Epithelial cell of prostate (primary cell): Measurements from ENCODE around the gene CYLD.
A peak's percentile ranks its signal among the peaks of the same experiment; 100 is the strongest.

ENCODE experiments used
- DNase-seq: peaks from one replicate; pipeline ENCODE4 v3.0.0-alpha.2; 2011; ENCODE audit warnings: low read depth, low spot score
- H3K27ac ChIP-seq: fragments of 450-650 bp; 2 replicates; pipeline ENCODE4 v1.5.1; 2017; ENCODE audit warnings: mild to moderate bottlenecking

The CYLD gene

DNA sequence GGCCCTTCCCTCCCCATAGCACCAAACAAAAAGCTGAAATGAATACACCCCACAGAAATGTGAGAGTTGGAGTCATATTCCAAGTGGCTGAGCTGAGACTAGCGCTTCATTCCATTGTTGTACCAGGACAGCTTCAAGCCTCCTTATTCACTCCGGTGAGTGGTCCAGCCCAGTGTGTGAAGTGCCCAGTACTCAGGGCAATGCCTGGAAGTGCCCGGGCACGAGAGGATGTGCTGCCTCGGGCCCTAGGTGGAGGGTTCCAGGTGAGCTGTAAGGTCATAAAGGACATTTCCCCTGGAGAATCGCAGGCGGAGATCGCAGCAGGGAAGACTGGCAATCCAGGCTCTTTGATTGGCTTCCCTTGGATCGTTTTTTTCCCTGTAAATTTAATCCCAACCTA, 5.4 kb upstream of the CYLD start:
- DNase-seq, result no peak
- H3K27ac ChIP-seq, result no peak overlapping the region

DNA sequence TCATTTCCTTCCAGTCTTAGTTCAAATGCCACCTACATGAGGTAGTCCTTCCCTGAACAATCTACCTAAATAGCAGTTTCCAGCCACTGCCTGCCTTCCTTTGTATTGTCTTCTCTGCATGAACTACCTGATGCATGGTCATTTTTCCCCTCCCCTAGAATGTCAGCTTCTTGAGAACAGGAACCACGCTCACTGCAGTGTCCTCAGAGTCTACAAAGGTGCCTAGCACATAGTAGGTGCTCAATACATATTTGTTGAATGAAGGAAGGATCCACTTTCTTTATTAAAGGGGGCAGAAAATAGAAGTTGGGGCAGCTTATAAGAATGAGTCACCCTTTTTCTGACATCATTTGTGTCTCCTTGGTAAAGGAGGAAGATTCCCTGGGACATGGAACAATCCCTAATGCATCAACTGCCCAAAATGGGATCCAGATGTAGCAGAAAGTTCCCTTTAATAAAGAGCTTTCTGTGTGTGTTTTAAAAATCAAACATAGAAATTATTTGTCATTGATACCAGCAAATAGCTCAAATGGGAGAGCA, 4.4 kb upstream of the CYLD start:
- DNase-seq, result no peak
- H3K27ac ChIP-seq, result no peak overlapping the region

DNA sequence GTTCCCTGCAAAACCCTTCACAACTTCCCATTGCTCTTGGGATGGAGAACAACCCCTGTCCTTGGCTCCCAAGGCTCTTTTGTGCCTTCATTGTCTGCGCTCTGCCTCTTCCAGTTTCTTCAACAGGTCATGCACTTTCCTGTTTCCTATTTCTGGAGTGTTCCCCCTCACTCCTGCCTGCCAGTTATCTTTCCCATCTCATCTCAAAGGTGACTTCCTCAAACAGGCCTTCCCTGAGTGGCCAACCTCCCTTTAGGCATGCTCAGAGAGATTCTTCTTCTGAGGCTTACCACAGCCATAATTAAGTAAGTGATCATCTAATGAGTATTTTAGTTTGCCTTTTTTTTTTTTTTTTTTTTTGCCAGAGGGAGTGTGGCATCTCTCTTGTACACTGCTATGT, 2.9 kb upstream of the CYLD start:
- H3K27ac ChIP-seq, result no peak overlapping the region
- no peak for DNase-seq

DNA sequence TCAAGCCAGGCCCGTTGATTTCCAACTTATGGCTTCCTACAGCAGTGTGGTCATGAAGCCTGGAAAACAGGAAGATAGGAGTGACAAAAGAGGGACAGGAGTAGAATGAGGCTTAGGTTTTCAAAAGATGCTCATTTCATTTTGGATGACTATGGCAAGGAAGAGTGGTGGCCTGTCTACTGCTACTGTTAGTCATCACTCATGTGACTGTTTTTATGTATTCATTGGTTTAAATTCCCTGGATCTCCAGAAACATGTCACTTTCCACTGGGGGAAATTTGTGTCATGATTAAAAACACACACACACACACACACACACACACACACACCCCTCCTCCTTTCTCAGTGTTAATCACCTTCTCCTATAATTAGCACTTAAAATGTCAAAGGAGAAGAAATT, 1.1 kb upstream of the CYLD start:
- no peak for DNase-seq
- H3K27ac ChIP-seq, result peak overlapping the region; percentile 38

DNA sequence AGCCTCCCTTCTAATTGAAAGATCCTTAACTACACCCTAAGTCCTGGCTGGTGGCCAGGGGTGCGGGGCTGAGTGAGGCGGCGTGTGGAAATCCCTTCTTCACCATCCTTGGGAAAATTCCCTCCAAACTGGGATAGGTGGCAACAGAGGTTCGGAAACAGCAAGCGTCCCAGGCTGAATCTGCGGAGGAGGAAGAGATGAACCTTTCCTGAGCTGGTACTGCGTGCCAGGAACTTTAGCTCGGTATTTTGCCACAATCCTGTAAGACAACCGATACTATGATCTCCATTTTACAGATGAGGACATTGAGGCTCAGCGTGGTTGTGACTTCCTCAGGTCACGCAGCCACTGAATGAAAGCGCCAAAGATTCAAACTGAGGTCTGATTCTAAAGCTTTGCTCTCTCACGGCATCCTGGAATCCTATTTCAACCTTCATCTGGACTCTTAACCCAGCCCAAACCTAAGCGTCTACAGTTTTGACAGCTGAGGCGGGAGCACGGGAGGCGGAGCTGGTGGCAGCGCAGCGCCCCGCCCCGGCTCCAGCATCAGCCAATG, 583 bp upstream of the CYLD start:
- no peak for DNase-seq
- H3K27ac ChIP-seq, result peak overlapping the region; percentile 38

DNA sequence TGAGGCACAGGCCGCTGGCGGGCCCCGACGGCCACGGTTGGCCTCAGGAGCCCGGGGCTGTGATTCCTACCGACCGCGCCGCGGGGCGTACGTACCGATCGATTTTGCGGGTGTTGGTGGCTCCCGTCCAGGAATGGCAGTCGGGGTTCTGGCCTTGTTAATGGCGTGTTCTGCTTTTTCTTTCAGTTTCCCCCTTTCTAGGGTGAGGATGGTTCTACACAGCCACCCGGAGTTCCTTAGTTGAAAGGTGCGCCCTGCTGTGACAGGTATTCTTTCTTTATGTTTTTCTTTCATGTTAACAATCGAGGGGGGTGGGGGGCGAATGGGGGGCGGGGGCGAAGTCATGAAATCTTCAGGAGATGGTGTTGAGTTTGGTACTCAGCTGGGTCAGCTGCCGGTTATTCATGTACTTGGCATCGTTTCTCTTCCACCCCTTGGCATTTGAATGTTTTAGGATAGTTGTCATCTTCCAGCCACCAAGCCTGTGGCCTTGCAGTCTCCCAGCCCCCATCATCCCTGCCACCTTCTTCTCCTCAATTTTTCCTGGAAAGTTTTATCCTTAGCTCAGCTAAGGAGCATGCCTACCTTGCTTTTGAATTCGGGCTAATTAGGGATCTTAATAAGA, 802 bp downstream of the CYLD start:
- no peak for DNase-seq
- peak overlapping the region; percentile 73 for H3K27ac ChIP-seq

DNA sequence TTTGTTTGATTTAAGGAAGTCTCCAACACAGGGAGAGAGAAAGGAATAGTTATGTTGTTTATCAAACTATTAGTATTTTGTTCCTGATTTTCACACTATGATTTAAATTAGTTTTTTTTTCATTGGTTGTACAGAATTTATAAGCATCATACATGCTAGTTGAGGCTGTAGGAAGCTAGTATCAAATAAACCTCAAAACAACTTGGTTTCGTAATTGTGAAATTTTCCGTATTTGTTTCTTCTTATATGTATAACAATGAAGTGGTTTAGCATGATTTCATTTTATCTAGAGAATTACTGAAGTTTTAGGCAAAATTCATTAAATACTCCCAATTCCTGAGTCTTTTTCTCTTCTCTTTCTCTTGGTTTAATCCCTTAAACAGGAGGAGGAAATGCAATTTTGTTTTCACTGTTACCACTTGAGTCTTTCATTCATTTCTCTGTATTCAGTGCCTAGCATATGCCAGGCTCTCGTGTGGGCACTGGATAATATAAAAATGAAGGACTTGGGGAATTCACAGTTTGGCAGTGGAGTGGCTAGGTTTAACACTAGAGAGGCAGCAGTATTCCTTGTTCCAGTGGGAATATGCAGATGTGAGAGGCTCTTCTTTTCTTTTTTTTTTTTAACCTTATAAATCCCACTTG, 1.8 kb downstream of the CYLD start:
- DNase-seq, result no peak
- H3K27ac ChIP-seq, result peak overlapping the region; percentile 73

DNA sequence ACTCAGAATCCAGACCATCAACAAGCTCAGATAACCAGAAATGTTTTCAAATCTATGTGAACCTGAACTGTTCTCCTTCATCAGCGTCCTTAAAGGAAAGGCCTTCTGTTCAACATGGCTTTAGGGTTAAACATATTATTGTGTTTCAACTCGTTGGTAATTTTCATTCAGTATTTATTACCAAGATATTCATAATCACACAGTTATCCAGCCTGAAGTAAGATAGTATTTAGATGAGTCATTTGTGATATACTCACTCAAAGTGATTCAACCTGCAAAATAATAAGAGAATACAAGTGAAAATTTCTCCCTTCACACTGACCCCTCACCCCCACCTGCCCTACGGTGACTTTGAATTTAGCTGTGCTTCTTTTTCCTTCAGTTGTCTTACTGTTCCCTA, 3.0 kb downstream of the CYLD start:
- DNase-seq, result no peak
- H3K27ac ChIP-seq, result peak overlapping the region; percentile 73

DNA sequence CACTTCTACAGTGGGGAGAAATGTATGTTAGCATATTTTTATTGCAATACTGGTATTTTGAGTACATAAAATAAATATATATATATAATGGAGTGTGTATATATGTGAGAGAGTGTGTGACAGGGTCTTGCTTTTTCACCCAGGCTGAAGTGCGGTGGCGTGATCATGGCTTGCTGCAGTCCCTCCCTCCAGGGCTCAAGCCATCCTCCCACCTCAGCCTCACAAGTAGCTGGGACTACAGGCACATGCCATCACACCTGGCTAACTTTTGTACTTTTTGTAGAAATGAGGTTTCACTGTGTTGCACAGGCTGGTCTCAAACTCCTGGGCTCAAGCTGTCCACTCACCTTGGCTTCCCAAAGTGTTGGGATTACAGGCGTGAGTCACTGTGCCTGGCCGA, 4.1 kb downstream of the CYLD start:
- DNase-seq, result no peak
- H3K27ac ChIP-seq, result no peak overlapping the region

DNA sequence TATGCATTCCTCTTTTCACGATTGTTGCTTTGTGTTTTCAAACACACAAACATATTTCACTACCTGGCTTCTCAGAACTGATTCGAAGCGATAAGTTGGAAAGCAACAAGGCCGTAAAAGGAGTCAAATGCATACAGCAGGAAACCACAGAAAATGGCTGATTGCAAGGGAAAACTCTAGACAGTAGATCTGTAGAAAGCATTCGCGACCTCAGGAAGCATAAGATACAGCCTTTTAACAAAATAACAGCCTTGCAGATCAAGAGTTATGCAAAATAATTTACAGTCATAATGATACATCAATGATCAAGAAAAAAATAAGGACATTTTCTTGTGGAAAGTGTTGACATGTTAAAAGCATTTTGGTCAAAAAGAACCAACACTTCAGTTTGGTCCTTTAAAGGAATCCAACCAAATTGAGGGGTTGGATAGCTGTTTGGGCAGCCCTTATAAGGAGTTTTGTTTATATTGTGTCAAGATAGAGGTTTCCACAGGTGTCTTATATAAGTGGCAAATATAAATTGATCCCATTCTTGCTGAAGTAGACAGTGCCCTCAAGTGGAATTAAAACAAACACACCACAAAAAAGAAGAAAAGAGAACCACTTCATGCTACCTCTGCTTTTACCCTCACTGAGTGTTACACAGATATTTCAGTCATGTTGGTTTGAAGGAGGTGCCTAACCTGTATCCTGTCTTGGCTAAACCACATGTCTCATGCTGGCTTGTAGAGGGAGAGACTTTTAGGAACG, 5.5 kb downstream of the CYLD start:
- no peak overlapping the region for H3K27ac ChIP-seq
- no peak for DNase-seq

DNA sequence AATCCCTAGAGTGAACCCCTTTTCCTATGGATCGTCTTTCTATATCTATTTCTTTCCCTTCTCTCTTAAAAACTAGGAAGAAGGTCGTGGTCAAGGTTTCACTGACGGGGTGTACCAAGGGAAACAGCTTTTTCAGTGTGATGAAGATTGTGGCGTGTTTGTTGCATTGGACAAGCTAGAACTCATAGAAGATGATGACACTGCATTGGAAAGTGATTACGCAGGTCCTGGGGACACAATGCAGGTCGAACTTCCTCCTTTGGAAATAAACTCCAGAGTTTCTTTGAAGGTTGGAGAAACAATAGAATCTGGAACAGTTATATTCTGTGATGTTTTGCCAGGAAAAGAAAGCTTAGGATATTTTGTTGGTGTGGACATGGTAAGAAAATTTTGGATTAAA, 9.6 kb downstream of the CYLD start:
- no peak for DNase-seq
- peak overlapping the region; percentile 51 for H3K27ac ChIP-seq

DNA sequence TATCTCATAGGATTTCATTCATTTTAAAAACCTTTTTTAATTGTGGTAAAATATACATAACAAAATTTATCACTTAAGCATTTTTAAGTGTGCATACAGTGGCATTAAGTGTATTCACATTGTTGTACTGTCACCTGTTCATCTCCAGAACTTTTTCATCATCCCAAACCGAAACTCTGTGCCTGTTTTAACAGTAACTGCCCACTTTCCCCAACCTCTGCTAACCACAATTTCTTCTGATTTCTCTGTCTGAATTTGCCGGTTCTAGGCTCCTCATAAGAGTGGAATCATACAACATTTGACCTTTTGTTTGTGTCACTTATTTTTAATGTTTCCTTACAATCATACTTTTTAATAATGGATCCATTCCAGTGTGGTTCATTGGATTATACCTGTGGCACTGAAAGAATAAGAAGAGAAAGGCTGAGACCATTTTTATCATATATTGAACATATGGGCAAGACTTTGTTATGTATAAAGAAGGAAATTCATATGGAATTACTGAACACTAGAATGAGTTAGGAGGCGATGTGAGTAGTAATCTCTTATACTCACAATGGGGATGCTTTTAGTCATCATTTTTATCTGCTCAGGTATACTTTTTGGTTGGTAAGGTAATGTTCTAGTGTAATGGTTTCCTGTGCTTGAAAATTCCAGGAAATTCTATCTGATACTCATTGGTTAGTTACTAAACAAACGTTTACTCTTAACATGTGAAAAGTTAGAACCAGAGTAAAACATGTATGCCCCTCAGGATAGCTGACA, 10.8 kb downstream of the CYLD start:
- DNase-seq, result no peak
- H3K27ac ChIP-seq, result no peak overlapping the region

DNA sequence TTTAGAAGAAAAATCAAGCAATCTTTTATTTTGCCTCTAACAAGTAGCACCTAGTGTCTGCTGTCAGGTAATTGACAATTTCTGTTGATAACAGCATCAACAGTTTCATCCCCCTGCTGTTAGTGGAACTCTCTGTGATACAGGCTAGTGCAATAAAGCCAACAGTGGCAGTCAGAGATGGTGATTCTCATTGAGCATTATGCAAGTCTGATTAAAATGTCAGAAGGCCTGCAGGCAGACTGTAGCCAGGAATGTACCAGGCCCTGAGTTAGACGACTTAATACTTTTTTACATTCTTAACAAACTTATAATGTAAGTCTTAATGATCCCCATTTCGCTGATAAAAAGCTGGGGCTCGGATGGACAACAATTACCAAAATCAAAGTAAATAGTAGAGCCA, 14.6 kb downstream of the CYLD start:
- peak overlapping the region; percentile 22 for H3K27ac ChIP-seq
- no peak for DNase-seq

DNA sequence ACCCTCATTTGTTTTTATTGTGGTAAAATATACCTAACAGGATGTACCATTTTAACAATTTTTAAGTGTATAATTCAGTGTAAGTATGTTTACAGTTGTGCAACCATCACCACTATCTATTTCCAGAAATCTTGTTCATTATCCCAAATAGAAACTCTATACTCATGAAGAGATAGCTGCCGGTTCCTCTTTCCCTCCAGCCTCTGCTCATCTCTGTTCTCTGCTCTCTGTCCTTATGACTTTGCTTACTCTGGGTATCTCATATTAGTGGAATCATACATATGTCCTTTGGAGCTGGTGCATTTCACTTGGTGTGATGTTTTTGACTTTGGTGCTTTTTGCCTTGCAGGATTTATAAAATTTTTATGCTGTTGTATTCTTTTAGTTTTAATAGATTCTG, 19.4 kb downstream of the CYLD start:
- no peak overlapping the region for H3K27ac ChIP-seq

DNA sequence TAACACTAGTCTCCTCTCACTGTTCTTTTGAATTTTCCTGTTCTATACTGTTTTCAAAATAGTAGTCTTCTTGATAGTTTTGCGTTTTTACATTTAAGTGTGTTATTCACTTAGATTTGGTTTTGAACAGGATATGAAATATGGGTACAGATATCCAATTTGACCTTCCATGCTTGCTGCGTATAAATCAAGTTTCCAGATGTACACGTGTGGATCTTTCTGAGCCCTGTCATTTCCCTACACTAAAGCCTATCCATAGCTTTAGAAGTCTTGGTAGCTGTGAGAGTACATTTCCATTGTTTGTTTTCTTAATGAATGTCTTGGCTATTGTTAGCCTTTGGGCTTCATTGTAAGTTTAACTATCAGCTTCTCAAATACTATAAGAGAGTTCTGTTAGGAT, 20.4 kb downstream of the CYLD start:
- no peak for DNase-seq
- peak overlapping the region; percentile 80 for H3K27ac ChIP-seq

More for the DNA sequence above, 19.4 kb downstream of the CYLD start:
- no peak for DNase-seq

DNA sequence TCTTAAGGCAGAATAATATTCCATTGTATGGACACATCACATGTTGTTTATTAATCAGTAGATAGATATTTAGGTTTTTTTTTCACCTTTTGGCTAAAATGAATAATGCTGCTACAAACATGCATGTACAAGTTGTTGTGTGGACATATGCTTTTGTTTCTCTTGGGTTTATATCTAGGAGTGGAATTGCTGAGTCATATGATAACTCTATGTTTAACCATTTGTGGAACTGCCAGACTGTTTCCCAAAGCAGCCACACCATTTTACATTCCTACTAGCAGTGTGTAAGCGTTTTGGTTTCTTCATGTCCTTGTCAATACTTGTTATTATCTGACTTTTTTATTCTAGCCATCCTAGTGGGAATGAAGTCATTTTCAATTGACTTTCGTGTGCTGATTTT, 21.3 kb downstream of the CYLD start:
- peak overlapping the region; percentile 80 for H3K27ac ChIP-seq
- peak; percentile 87 for DNase-seq

DNA sequence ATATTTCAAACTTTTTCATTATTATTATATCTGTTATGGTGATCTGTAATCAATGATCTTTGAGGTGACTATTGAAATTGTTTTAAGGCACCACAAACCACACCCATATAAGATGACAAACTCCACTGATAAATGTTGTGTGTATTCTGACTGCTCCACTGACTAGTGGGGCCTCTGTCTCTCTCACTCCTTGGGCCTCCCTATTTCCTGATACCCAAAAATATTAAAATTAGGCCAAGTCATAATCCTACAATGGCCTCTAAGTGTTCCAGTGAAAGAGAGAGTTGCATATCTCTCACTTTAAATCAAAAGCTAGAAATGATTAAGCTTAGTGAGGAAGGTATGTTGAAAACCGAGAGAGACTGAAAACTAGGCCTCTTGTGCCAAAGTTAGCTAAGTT, 23.4 kb downstream of the CYLD start:
- H3K27ac ChIP-seq, result no peak overlapping the region
- no peak for DNase-seq

DNA sequence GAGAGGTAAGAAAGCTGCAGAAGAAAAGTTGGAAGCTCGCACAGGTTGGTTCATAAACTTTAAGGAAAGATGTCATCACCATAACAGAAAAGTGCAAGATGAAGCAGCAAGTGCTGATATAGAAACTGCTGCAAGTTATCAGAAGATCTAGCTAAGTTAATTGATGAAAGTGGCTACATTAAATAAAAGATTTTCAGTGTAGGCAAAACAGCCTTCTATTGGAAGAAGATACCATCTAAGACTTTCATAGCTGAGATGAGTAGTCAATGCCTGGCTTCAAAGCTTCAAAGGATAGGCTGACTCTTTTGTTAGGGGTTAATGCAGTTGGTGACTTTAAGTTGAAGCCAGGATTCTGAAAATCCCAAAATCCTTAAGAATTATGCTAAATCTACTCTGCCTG, 24.0 kb downstream of the CYLD start:
- H3K27ac ChIP-seq, result no peak overlapping the region

DNA sequence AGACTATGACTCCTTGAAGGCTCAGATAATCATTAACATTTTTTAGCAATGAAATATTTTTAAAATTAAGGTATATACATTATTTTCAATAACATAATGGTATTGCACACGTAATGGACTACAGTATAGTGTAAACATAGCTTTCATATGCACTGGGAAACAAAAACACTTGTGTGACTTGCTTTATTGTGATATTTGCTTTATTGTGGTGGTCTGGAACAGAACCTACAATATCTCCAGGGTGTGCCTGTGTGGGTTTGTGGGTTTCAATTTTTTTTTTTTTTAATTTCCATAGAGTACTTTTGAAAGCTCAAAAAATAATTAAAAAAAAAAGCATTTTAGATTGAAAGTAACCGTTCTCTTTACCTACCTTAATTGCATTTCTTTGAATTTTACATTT, 25.3 kb downstream of the CYLD start:
- DNase-seq, result no peak
- no peak overlapping the region for H3K27ac ChIP-seq

More for the DNA sequence above, 24.0 kb downstream of the CYLD start:
- DNase-seq, result no peak

DNA sequence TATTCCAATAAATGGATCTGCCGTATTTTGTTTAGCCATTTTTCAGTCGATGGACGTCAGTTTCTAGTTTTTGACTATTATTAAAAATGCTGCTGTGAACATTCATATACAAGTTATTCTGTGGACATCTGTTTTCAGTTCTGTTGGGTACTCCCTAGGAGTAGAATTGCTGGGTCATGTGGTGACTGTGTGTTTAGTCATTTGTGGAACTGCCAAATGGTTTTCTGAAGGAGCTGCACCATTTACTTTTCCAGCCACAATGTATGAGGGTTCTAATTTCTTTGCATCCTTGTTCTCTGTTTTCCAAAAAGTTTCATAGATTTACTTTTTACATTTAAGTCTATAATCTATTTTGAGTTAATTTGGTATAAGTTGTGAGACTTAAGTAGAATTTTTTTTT, 29.5 kb downstream of the CYLD start:
- no peak for DNase-seq
- peak overlapping the region; percentile 40 for H3K27ac ChIP-seq
